ENCODE data around the gene SSTR1. TPM values are rescaled to one million over a fixed set of nuclear protein-coding genes. Genes with fewer than 3 reads are reported as not detected.

The SSTR1 gene
- total RNA-seq, 1 experiment from 2014 or later, result 0.07 TPM

GRCh38 chr14:38213001-38213400, 5.3 kb downstream of the SSTR1 start:
- H3K79me2 ChIP-seq (ENCODE audit: low read length), result no peaks in the 10 kb centered on the region
- POLR2A ChIA-PET (ENCODE audit: unreplicated experiment), result no interaction called here

GRCh38 chr14:38217553-38217952, 9.8 kb downstream of the SSTR1 start:
- no peak overlapping the region for H3K9ac ChIP-seq (ENCODE audit: low read length)
- ATAC-seq (no peak), DNase-seq (no peak)
- no peaks in the 10 kb centered on the region for H3K36me3 ChIP-seq (ENCODE audit: low read depth, low read length)
- CTCF ChIA-PET, result no interaction called here
- H4K20me1 ChIP-seq (ENCODE audit: low read length), result no peaks in the 10 kb centered on the region
- no TSS peak for BruUV-seq (replicated peaks)
- no peaks in the 10 kb centered on the region for H3K9me3 ChIP-seq (ENCODE audit: low read length)
- no peaks in the 10 kb centered on the region for H3F3A ChIP-seq (ENCODE audit: low read length, unreplicated experiment)
- POLR2A ChIA-PET (ENCODE audit: unreplicated experiment), result no interaction called here
- H3K27ac ChIP-seq (ENCODE audit: low read length), result no peak overlapping the region
- no peak overlapping the region for H2AFZ ChIP-seq (ENCODE audit: low read length)
- no peaks in the 10 kb centered on the region for H3K79me2 ChIP-seq (ENCODE audit: low read length)
- H3K9me2 ChIP-seq (replicated peaks; ENCODE audit: low read length), result no peaks in the 10 kb centered on the region; the same call in 1 of the 2 replicates
- no peak overlapping the region for H3K4me2 ChIP-seq (ENCODE audit: low read length)
- no peak overlapping the region for H3K4me3 ChIP-seq (ENCODE audit: low read length)
- TF ChIP-seq EZH2phosphoT487 (IDR thresholded peaks at IDR 0.05; ENCODE audit: borderline replicate concordance, low read length) (no peak), CTCF (conservative IDR thresholded peaks at IDR 0.05; ENCODE audit: low read depth, low read length) (no peak), EZH2 (IDR thresholded peaks at IDR 0.05; ENCODE audit: low read length, unreplicated experiment) (no peak)
- intact Hi-C loops (cut with micrococcal nuclease), result no loop called here
- no peaks in the 10 kb centered on the region for H3K4me1 ChIP-seq (ENCODE audit: insufficient read depth, low read length)
- no peaks in the 10 kb centered on the region for H3K27me3 ChIP-seq (ENCODE audit: low read length)

More at GRCh38 chr14:38213001-38213400, 5.3 kb downstream of the SSTR1 start:
- H3K9me2 ChIP-seq (replicated peaks; ENCODE audit: low read length), result no peaks in the 10 kb centered on the region
- intact Hi-C loops (cut with micrococcal nuclease), result no loop called here
- H3K4me1 ChIP-seq (ENCODE audit: insufficient read depth, low read length), result peaks cover 6% of the 10 kb centered on the region; the same call in 1 of the 2 replicates
- TF ChIP-seq EZH2 (IDR thresholded peaks at IDR 0.05; ENCODE audit: low read length, unreplicated experiment), result no peak
- no peak for TF ChIP-seq CTCF (conservative IDR thresholded peaks at IDR 0.05; ENCODE audit: low read depth, low read length)
- H3K36me3 ChIP-seq (ENCODE audit: low read depth, low read length), result no peaks in the 10 kb centered on the region
- no TSS peak for BruUV-seq (replicated peaks)
- H3K9ac ChIP-seq (ENCODE audit: low read length), result no peak overlapping the region
- H3K27ac ChIP-seq (ENCODE audit: low read length), result no peak overlapping the region
- no peak for DNase-seq
- no peaks in the 10 kb centered on the region for H3F3A ChIP-seq (ENCODE audit: low read length, unreplicated experiment)
- H3K4me3 ChIP-seq (ENCODE audit: low read length), result no peak overlapping the region
- ATAC-seq, result no peak
- H3K4me2 ChIP-seq (ENCODE audit: low read length), result no peak overlapping the region
- H3K27me3 ChIP-seq (ENCODE audit: low read length), result peaks cover 31% of the 10 kb centered on the region
- CTCF ChIA-PET, result no interaction called here
- no peaks in the 10 kb centered on the region for H3K9me3 ChIP-seq (ENCODE audit: low read length)
- no peaks in the 10 kb centered on the region for H4K20me1 ChIP-seq (ENCODE audit: low read length)
- no peak overlapping the region for H2AFZ ChIP-seq (ENCODE audit: low read length)

GRCh38 chr14:38221077-38221476, 13.4 kb downstream of the SSTR1 start:
- ATAC-seq, result no peak
- H3K4me3 ChIP-seq (ENCODE audit: low read length), result no peak overlapping the region
- H3K27ac ChIP-seq (ENCODE audit: low read length), result no peak overlapping the region
- no peaks in the 10 kb centered on the region for H4K20me1 ChIP-seq (ENCODE audit: low read length)
- CTCF ChIA-PET, result no interaction called here
- DNase-seq, result no peak
- no peak overlapping the region for H3K9ac ChIP-seq (ENCODE audit: low read length)
- H3K9me2 ChIP-seq (replicated peaks; ENCODE audit: low read length), result no peaks in the 10 kb centered on the region; the same call in 1 of the 2 replicates
- no peaks in the 10 kb centered on the region for H3K36me3 ChIP-seq (ENCODE audit: low read depth, low read length)
- no peaks in the 10 kb centered on the region for H3K9me3 ChIP-seq (ENCODE audit: low read length)
- no peaks in the 10 kb centered on the region for H3K27me3 ChIP-seq (ENCODE audit: low read length)
- no peak overlapping the region for H3K4me2 ChIP-seq (ENCODE audit: low read length)
- POLR2A ChIA-PET (ENCODE audit: unreplicated experiment), result no interaction called here
- TF ChIP-seq EZH2 (IDR thresholded peaks at IDR 0.05; ENCODE audit: low read length, unreplicated experiment), result no peak
- TF ChIP-seq CTCF (conservative IDR thresholded peaks at IDR 0.05; ENCODE audit: low read depth, low read length), result no peak
- no peak for TF ChIP-seq EZH2phosphoT487 (IDR thresholded peaks at IDR 0.05; ENCODE audit: borderline replicate concordance, low read length)
- H2AFZ ChIP-seq (ENCODE audit: low read length), result no peak overlapping the region
- BruUV-seq (replicated peaks), result no TSS peak
- intact Hi-C loops (cut with micrococcal nuclease), result no loop called here
- H3K4me1 ChIP-seq (ENCODE audit: insufficient read depth, low read length), result no peaks in the 10 kb centered on the region
- no peaks in the 10 kb centered on the region for H3F3A ChIP-seq (ENCODE audit: low read length, unreplicated experiment)
- no peaks in the 10 kb centered on the region for H3K79me2 ChIP-seq (ENCODE audit: low read length)

Measured in PC-3 (cell line).